Effector CD4-positive, alpha-beta T cell (primary cell): ENCODE measurements around the gene SLC6A6.

Experiments
- DNase-seq: peaks from one replicate; pipeline ENCODE4 v3.0.0-alpha.2; 2020
- total RNA-seq: gene quantifications from one replicate; lab custom pipeline; 2026; lab: John Stamatoyannopoulos, UW

The SLC6A6 gene
- total RNA-seq: 86.1 reads per million, percentile 80 among the genes with 10 or more reads in this experiment

DNA sequence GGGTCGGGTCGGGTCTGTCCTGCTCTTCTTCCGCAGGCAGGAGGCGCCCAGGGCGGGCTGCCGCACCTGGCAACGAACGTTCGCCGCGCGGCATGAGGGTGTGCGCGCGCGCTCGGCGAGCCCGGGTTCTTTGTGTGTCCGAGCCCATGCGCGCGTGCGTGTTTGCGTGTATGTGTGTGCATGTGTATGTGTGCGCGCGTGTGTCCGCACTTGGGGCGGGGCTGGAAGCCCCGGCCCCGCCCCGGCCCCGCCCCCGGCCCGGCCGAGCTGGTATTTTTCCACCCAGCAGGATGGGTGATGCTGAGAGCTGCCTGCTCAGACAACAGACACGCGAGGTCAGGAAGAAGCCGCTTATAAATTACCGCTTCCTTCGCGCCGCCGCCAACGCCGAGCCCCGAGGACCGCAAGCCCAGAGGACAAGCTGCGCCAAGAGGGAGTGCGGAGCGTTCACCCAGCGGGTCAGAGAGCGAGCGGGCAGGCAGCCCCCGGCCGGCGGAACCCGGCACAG, at the start of gene SLC6A6:
Gene SLC6A6 (plus strand): TSS at position 303 of the 508 bp plus-strand sequence. CDS start 41,029 bp downstream, outside the sequence.
- DNase-seq: peak; percentile 91

DNA sequence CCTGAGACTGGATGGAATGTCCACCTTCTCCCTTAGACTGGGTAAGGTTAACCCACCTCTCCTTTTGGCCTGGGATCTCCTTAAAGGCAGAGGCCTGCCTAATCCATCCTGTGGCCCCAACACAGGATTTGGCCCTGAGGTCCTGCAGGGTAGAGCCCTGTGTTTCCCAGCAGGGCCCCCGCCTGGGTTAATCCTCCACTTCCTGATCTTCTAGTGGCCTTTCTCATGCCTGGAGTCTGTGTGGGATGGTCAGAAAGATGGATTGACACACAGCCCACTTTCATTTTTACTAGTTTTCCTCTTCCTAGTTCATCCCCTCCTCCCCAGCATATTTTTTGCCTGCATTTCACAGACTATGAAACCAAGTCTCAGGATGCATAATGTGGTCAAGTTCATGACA, 48.9 kb upstream of the SLC6A6 start:
- no peak for DNase-seq

- DNase-seq: no peak
These were observed 44.9 kb upstream of the SLC6A6 start for GRCh38 chr3:14357463-14357862.

GRCh38 chr3:14358426-14359211, 43.8 kb upstream of the SLC6A6 start:
- no peak for DNase-seq

- no peak for DNase-seq
These were observed 43.1 kb upstream of the SLC6A6 start for GRCh38 chr3:14359348-14359747.

GRCh38 chr3:14360123-14360881, 42.1 kb upstream of the SLC6A6 start:
- DNase-seq: no peak

GRCh38 chr3:14361068-14361677, 41.2 kb upstream of the SLC6A6 start:
- DNase-seq: no peak

- DNase-seq: no peak
These were observed 39.5 kb upstream of the SLC6A6 start for GRCh38 chr3:14362890-14363289.

DNA sequence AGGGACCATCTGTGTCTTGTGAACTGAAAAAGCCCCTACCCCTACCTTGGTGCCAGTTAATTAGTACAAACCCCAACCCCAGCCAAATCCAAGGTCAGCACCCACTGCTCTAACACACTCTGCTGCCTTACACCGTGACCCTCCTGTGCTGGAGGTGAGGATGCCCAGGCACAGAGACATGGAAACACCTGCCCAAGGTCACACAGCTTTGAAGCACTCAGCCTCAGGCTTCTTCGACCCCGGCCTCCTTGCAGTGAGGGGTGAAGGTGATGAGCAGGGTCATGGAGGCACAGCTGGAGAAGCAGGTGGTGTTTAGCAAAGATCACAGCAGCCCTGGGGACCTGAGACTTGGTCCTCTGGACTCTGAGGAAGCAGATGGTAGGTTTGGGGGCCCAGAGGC, 39.0 kb upstream of the SLC6A6 start:
- no peak for DNase-seq

GRCh38 chr3:14363991-14364390, 38.4 kb upstream of the SLC6A6 start:
- no peak for DNase-seq

- no peak for DNase-seq
These were observed 37.7 kb upstream of the SLC6A6 start for GRCh38 chr3:14364580-14365292.

DNA sequence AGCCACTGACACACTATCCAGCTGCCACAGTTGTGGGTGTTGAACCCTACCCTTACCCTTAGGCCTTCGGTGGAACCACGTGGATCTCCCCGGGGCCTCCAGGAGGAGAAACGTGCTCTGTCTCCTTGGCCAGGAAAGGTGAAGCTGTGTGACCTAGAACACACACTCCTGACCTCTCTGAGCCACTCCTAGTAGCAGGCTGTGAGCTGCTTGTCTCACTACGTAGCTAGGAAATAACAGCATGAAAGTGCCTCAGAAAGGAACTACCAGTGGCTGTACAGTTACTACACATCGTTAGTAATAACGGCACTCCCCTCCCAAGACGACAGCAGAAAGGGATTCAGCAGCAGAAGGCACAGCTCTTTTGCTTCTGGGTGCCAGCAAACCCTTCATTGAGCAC, 36.2 kb upstream of the SLC6A6 start:
- DNase-seq: no peak

GRCh38 chr3:14366915-14367823, 35.2 kb upstream of the SLC6A6 start:
- DNase-seq: no peak

DNA sequence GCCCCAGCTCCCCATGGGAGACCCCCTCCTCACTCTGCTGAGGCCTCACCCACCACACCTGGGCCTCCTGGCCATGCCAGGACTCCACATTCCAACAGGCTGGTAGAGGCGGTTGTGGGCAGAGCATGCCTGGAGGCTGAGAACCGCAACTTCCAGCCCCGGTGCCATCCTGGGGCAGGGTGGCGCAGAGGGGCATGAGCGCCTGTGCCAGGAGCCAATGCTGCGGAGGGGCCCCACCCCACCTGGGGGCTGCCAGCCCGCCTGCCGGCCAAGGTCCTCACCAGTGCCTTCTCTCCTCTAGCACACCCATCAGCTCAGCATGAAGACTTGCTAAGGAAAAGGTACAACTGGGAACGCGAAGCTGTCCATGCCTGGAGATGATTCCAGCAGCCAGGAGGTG, 34.3 kb upstream of the SLC6A6 start:
- DNase-seq: no peak

- no peak for DNase-seq
These were observed 33.5 kb upstream of the SLC6A6 start for GRCh38 chr3:14368885-14369284.

GRCh38 chr3:14369675-14370669, 32.4 kb upstream of the SLC6A6 start:
- no peak for DNase-seq

DNA sequence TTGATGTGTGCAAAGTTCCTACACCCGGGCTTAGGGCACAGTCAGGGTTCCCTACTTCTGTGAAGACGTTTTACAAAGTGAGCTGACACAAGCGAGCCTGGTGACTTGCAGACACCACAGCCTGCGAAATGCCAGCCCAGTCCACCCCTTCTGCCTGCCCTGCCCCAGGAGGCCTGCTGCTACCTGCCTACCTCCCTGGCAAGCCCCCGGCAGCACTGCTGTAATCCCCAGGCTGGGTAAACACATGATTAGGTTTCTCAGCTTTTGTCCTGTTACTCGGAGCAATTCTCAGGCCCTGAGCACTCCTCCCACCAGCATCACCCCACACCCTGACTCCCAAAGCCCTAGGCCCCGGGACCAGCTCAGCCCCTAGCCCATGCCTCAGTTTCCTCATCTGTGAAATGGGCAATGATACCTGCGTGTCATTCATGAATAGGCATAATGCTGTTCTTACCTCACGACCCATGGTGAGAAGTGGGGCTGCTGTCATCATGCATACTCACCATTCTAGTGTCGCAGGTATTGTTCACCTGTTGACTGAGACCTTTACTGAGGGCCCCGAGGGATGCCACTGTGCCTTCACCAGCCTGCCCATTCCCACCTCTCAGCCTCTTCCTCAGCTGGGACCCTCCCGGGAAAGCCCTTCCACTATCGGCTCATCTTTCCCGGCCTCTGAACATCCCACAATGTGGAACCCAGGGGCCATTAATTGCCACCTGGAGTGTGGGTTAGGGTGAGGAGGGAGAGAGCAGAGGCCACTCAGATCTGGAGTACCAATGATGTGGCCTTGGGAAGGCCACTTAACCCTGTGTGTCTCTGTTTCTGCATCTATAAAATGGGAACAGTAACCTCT, 31.5 kb upstream of the SLC6A6 start:
- no peak for DNase-seq

GRCh38 chr3:14371573-14372474, 30.6 kb upstream of the SLC6A6 start:
- no peak for DNase-seq
